Right cardiac atrium (tissue), 5 donors: ENCODE data around the gene CDC34. TPM values are rescaled to one million over a fixed set of nuclear protein-coding genes. Genes with fewer than 3 reads are reported as not detected.

ENCODE experiments used
- ATAC-seq, 2 donors: fragments of 200-7000 bp; cut with Tn5 transposase; one replicate each; pipeline versions ENCODE4 v1.8.0 to v1.9.1; 2020; ENCODE audit warnings: moderate library complexity in 2 of 2, mild to moderate bottlenecking in 1 of 2
- DNase-seq, 3 donors: peaks; one replicate each; pipeline ENCODE4 v3.0.0-alpha.2; 2020
- H3K27ac ChIP-seq: one replicate; pipeline ENCODE4 v1.5.1; 2013; ENCODE audit warnings: mild to moderate bottlenecking, low read length, control low read depth, moderate library complexity
- H3K27me3 ChIP-seq: one replicate; pipeline ENCODE4 v1.6.1; 2013; ENCODE audit not compliant: control insufficient read depth, insufficient read depth
- H3K4me1 ChIP-seq: one replicate; pipeline ENCODE4 v1.6.1; 2013; ENCODE audit warnings: low read length; ENCODE audit not compliant: control insufficient read depth, insufficient read depth
- H3K4me3 ChIP-seq: one replicate; pipeline ENCODE4 v1.5.1; 2013; ENCODE audit warnings: low read length, control low read depth
- H3K9me3 ChIP-seq: one replicate; pipeline ENCODE4 v1.6.1; 2013; ENCODE audit warnings: low read length; ENCODE audit not compliant: control insufficient read depth
- WGBS: extraction: QIAGEN DNeasy Blood & Tissue Kit; methylation state at CpG from one replicate; pipeline ENCODE4 v1.1.7; 2013; 5-methylcytosine and 5-hydroxymethylcytosine counted together
- intact Hi-C, 4 donors: fragments of 100-400 bp; cut with DNase I; formaldehyde crosslinking; loops; one replicate each; pipeline versions ENCODE4 v1.11.0 to v1.14.0; 2022 to 2023
- polyA plus RNA-seq: library from polyadenylated mRNA; stranded (reverse); fragments of 200-250 nt; gene quantifications from one replicate; pipeline ENCODE4 v1.2.3, GENCODE V29; 2013
- total RNA-seq, 4 donors: library from RNA; stranded (reverse); fragmentation: NEBNext Ultra II Directional; extraction: Animal tissue kit (Norgen Biotek cat#: 25700); gene quantifications; one replicate each; pipeline ENCODE4 v1.2.1, GENCODE V29; 2021
- donor health status: healthy with polysubstance abuse.
- donor health status: DM: no; HTN: yes; CAD: no.
- donor health status: DM: no; HTN: no; CAD: no.
- donor health status: DM: no; HTN: yes; CAD: no; lungs with severe emphysema.
- donor health status: DM: yes; HTN: yes; CAD: no.

CDC34 gene
- total and polyA plus RNA-seq, 5 donors = 66.8 to 95.8 (median 75.9) TPM

DNA sequence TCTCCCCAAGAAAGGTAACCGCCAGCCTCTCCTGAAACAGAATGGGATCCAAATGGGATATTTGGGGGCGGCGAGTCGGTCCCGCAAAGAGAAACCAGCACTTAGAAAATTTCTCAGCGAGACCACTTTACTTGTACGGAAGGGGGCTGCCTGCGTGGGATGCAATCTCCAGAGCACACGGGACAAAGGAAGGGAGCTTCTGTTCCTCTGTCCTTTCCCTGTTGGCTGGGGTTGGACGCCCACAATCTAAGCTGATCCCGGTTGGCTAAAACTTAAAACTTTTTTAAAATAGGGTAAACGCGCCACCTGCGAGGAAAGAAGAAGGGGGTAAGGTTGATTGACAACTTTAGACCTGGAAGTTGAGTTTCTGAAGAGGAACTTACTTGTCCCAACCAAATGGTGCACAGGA, 40.0 kb downstream of the CDC34 start:
- intact Hi-C loops = loop anchor here in 2 of 4 donors (5.0 kb wide), 1 partner anchor 39 kb away; the partner anchor contains the start of gene CDC34 (in 2 of the 2)
- no peak for DNase-seq

DNA sequence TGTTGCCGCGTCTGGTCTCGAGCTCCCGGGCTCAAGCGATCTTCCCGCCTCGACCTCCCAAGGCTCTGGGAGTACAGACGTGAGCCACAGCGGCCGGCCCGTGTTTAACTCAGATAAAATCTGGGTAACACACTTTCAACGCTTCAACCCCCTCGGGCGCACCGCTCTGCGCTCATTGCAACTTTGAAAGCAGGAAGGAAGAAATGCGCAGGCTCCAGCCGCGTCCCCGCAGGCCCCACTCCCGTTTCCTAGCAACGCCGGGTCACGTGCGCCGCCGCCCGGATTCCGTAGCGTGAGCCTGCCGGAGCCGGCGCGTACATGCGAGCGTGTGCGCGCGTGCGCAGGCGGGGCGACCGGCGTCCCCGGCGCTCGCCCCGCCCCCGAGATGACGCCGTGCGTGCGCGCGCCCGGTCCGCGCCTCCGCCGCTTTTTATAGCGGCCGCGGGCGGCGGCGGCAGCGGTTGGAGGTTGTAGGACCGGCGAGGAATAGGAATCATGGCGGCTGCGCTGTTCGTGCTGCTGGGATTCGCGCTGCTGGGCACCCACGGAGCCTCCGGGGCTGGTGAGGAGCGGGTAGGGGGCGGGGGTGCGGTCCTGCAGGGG, 40.7 kb downstream of the CDC34 start, which contains the start of gene BSG:
Gene BSG, plus strand, starts transcription at position 457 of the 603 bp plus-strand sequence. Its CDS starts 39 bp downstream, at position 496.
- WGBS = under 1% methylated on average over 79 of the region's 79 CpGs
- peaks cover 2% of the 10 kb centered on the region for H3K4me1 ChIP-seq
- intact Hi-C loops = loop anchor here in 2 of 4 donors (5.0 kb wide), 1 partner anchor 40 kb away; the partner anchor contains the start of gene CDC34 (in 2 of the 2)

More for the DNA sequence above, 40.0 kb downstream of the CDC34 start:
- Histone ChIP-seq H3K4me1 (peaks cover 2% of the 10 kb centered on the region), H3K27ac (peak overlapping the region; percentile 13), H3K9me3 (no peaks in the 10 kb centered on the region), H3K4me3 (peak overlapping the region; percentile 64), H3K27me3 (no peaks in the 10 kb centered on the region)
- ATAC-seq = no peak
- WGBS = under 1% methylated on average over 14 of the region's 14 CpGs

DNA sequence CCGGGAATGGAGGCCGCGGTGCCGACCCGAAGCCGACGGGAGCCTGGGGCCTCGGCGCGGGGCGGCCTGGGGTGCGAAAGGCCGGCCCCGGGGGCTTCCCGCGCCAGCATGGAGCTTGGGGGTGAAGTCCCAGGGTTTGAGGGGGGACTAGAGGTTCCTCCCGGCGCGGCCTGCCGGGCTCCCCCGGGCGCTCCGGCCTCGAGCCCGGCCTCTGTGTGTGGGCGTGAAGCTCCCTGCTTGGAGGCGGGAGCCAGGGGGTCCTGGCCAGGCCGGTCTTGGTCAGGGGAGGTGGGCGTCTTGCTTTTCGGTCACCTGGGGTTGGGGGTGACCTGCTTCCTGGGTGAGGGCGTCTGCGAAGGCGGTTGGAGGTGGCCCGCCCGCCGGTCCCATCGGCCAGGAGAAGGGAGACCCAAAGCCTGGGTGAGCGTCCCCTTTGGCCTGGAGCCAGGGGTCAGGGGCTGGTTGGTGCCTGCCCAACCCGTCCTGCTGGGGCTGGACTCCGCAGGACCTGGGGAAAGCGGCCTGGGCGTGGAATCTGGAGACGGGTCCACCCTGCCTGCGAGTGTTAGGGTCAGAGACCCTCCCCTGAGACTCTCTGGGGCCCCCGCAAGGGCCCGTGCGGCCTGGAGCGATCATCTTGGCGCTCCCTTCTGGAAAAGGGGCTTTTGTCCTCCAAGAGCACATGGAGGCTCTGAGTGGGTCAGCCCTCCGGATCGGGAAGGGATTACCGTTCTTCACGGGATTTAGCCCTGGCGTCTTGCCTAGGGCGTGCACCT, 41.4 kb downstream of the CDC34 start:
- H3K4me3 ChIP-seq = peak overlapping the region; percentile 91
- ATAC-seq (peak; percentile 2 to 20), DNase-seq (peak; percentile 66 to 86 (median 84))
- WGBS = under 1% methylated on average over 55 of the region's 55 CpGs
- H3K27me3 ChIP-seq = no peaks in the 10 kb centered on the region
- peak overlapping the region; percentile 79 for H3K27ac ChIP-seq
- intact Hi-C loops = loop anchor here in 2 of 4 donors (5.0 kb wide), 1 partner anchor 41 kb away; the partner anchor contains the start of gene CDC34 (in 2 of the 2)
- peaks cover 2% of the 10 kb centered on the region for H3K4me1 ChIP-seq
- H3K9me3 ChIP-seq = no peaks in the 10 kb centered on the region

More for the DNA sequence above, 40.7 kb downstream of the CDC34 start, which contains the start of gene BSG:
- Histone ChIP-seq H3K27ac (peak within 1 kb of the TSS; percentile 90), H3K27me3 (no peaks in the 10 kb centered on the region), H3K4me3 (peak within 1 kb of the TSS; percentile 91), H3K9me3 (no peaks in the 10 kb centered on the region)
- peak; percentile 99 to 100 (median 99) for DNase-seq
- peak; percentile 79 to 86 for ATAC-seq

DNA sequence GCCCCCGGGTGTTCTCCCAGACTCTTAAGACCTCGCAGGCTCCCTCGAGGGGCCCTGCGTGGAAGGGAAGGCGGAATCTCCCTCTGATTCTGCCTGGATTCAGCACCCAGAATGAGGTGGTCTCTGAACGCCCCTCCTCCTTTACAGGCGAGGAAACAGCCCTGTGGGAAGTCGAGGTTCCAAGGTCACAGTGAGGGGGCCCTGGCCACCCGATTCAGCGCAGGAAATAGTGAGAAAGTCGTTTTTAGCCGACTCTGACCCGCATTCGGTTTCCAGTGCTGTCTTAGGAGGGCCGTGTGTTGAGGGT, 41.9 kb downstream of the CDC34 start:
- H3K4me3 ChIP-seq = peak overlapping the region; percentile 91
- intact Hi-C loops = loop anchor here in 2 of 4 donors (5.0 kb wide), 1 partner anchor 41 kb away; the partner anchor contains the start of gene CDC34 (in 2 of the 2)
- peak overlapping the region; percentile 79 for H3K27ac ChIP-seq
- H3K4me1 ChIP-seq = peaks cover 2% of the 10 kb centered on the region
- H3K9me3 ChIP-seq = no peaks in the 10 kb centered on the region
- no peaks in the 10 kb centered on the region for H3K27me3 ChIP-seq
- 3% methylated on average over 15 of the region's 15 CpGs for WGBS
- DNase-seq (no peak), ATAC-seq (no peak)

DNA sequence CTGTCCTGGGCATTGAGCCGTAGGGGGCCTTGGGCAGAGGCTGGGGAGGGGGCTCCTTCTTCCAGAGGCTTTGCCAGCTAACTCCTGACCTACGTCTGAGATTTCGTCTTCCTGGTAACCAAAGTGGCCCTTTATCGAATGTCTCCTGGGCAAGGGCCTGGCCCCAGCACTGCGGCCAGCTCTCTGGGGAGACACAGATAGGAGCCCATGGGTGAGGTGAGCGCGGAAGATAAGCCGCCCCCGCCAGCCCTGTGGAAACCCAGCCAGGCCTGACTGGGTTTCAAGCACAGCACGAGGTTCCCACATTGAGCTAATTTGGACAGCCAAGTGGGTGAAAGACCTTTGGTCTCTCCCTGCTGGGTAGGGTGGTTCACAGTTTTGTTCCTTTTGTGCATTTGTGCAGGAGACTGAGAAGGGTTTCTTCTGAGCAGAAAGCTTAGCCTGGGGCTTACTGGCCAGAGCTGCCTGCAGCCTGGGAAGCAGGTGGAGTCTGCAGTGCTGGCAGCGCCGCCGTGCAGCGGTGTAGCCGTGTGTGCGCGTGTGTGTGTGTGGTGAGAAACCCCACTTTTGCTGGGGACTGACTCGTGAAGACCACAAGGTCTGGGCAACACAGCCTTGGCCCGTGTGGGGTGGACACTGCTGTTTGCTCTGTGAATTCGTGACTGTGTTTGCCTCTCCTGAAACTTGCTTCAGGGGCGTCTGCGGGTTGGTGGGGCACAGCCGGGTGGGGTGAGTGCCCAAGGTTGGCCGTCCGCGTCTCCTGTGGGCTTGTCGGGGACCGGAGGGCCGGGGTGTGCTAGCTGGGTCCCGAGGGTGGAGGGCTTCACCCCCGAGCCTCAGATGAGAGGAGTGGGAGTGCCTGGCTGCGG, 43.3 kb downstream of the CDC34 start:
- peak; percentile 10 to 22 for ATAC-seq
- intact Hi-C loops = loop anchor here in 2 of 4 donors (5.0 kb wide), 1 partner anchor 43 kb away; the partner anchor contains the start of gene CDC34 (in 2 of the 2)
- peak overlapping the region; percentile 21 for H3K27ac ChIP-seq

DNA sequence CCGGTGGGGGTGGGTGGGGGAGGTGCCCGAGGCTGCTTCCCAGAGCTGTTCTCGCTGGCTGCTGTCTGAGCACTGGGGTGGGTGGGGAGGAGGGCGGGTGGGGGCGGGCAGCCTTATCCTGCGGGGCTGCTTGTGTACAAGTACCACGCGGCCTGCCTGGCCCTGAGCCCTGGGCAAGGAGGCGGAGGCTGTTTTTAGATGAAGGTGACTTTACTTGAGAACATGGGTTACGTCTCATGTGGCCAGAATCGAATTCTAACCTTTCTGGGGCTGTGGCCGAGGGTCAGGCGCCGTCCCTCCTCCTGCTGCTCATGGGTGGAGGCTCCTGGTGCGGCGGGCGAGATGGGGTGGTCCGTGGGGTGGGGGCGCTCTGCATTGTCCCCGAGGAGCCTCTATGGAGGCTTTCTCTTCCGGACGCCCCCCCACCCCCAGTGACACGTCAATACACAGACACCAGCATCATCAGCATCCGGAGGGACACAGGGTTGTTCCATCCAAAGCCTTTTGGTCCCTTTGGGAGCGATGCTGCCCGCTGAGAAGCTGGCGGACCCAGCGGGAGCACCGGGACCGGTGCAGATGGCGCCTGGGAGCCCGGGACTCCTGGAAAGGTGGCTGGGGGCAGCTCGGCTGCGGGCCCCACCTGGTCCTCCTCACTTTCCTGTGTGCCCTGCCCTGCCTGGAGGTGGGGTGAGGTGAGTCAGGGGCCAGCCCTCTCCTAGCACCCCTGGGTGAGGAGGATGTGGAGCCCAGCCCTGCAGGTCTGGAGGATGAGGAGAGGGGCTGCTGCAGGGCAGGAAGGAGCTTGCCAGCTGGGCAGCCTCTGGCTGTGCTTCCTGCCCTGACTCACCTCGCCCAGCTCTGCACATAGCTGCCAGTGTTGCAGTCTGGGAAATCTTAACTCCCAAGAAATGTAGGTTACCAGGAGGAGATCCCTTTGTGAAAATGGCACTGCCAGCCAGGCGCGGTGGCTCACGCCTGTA, 44.3 kb downstream of the CDC34 start:
- ATAC-seq = peak; percentile 41 to 44
- H3K4me3 ChIP-seq = peak overlapping the region; percentile 50
- DNase-seq = peak; percentile 72 to 89 (median 89)
- no peaks in the 10 kb centered on the region for H3K27me3 ChIP-seq
- peak overlapping the region; percentile 84 for H3K27ac ChIP-seq
- WGBS = 43% methylated on average over 38 of the region's 38 CpGs
- H3K4me1 ChIP-seq = peaks cover 2% of the 10 kb centered on the region
- intact Hi-C loops = no loop called here
- no peaks in the 10 kb centered on the region for H3K9me3 ChIP-seq

More for the DNA sequence above, 43.3 kb downstream of the CDC34 start:
- no peaks in the 10 kb centered on the region for H3K9me3 ChIP-seq
- peak overlapping the region; percentile 50 for H3K4me3 ChIP-seq
- no peaks in the 10 kb centered on the region for H3K27me3 ChIP-seq
- WGBS = 22% methylated on average over 32 of the region's 32 CpGs
- DNase-seq = peak in 2 of 3 donors; percentile 84 to 85
- H3K4me1 ChIP-seq = peaks cover 2% of the 10 kb centered on the region

DNA sequence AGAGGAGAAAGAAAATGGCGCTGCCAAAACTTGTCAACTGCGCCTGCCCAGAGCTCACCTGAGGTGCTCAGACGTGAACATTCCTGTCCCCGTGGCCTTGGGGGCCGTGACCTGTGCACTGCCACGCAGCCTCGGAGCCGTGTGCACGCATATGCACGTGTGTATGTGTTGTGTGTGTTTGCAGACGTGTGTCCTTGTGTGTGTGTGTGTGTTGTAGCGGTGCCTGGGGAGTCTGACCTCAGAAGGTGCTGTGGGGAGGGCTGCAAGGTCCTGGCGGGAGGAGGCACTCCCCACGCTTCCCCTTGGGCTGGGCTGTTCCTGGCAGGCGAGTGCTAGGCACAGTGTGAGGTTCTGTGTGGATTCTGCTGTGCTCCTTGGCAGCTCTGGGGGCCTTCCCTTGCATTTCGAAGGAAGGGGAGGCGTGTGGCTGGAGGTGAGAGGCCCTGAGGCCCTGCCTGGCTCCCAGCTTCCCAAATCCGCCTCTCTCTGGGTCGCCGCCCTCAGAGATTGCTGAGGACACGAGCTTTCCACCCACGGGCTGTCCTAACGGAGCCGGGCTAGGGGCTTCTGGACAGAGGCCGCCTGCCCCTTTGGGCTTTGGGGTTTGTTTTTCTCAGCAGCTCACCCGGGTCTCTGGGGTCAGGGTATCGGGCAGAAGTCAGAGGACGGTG, 45.3 kb downstream of the CDC34 start:
- intact Hi-C loops = no loop called here
- Histone ChIP-seq H3K9me3 (no peaks in the 10 kb centered on the region), H3K4me1 (peaks cover 2% of the 10 kb centered on the region), H3K4me3 (no peak overlapping the region), H3K27me3 (no peaks in the 10 kb centered on the region), H3K27ac (peak overlapping the region; percentile 26)
- WGBS = 75% methylated on average over 28 of the region's 28 CpGs
- ATAC-seq = no peak
- DNase-seq = peak in 1 of 3 donors; percentile 47

DNA sequence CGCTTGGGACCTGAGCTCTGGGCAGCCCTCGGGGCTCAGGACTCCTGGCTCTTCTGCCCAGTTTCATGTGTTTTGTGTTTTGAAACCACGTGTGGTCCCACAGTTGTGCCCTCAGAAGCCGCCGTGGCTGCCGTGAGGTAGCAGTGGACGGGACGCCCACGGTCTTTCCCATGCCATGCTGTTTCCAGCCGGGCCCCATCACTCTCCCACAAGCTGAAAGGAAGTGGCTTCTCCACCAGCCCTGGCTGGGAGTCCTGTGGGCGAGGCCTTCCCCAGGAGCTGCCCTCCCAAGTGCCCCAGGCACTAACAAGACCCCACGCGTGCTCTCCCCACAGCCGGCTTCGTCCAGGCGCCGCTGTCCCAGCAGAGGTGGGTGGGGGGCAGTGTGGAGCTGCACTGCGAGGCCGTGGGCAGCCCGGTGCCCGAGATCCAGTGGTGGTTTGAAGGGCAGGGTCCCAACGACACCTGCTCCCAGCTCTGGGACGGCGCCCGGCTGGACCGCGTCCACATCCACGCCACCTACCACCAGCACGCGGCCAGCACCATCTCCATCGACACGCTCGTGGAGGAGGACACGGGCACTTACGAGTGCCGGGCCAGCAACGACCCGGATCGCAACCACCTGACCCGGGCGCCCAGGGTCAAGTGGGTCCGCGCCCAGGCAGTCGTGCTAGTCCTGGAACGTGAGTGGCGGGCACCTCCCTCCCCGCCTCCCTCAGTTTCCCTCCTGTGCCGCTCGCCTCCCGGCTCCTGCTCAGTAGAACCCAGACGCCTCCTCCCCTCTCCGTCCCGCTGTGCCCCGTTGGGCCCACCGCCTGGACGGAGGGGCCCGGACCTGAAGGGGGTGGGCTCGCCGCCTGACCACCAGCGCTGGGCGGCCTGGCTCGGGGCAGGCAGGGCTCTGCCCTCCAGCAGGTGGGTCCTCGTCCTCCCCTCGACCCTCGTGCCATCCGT, 46.2 kb downstream of the CDC34 start:
- Histone ChIP-seq H3K4me1 (peaks cover 2% of the 10 kb centered on the region), H3K9me3 (no peaks in the 10 kb centered on the region), H3K27me3 (no peaks in the 10 kb centered on the region), H3K4me3 (no peak overlapping the region), H3K27ac (peak overlapping the region; percentile 26)
- WGBS = 79% methylated on average over 66 of the region's 66 CpGs
- intact Hi-C loops = no loop called here
- DNase-seq = peak in 1 of 3 donors; percentile 61
- no peak for ATAC-seq
